OCI-M2 (cell line): ENCODE data around the gene GGA2.
"Not testable (repeated sequence)": the region's sequence is repeated elsewhere in the genome, so short reads cannot be mapped to it uniquely, and the experiment has no call there.

ENCODE experiments used
- DNase-seq: peaks from one replicate; lab custom pipeline; 2025; ENCODE audit not compliant: unreplicated experiment; lab: John Stamatoyannopoulos, UW

The GGA2 gene

GRCh38 chr16:23510164-23510914 lies at the start of gene GGA2:
Gene GGA2 (minus strand): TSS chr16:23510494. CDS start chr16:23510411, 83 bp downstream.
- DNase-seq, result peak; percentile 14

- DNase-seq, result no peak
Measured at GRCh38 chr16:23557779-23558702, 47.7 kb upstream of the GGA2 start.

- peak; percentile 81 for DNase-seq
Measured at GRCh38 chr16:23556881-23557778, 46.8 kb upstream of the GGA2 start, which contains the start of the genes EARS2 and UBFD1. Gene EARS2 (minus strand): TSS chr16:23557350. CDS start chr16:23557343, 7 bp downstream. Gene UBFD1 (plus strand): TSS chr16:23557727. CDS start chr16:23557743, 16 bp downstream.

GRCh38 chr16:23554536-23554935 lies 44.2 kb upstream of the GGA2 start:
- no peak for DNase-seq

DNA sequence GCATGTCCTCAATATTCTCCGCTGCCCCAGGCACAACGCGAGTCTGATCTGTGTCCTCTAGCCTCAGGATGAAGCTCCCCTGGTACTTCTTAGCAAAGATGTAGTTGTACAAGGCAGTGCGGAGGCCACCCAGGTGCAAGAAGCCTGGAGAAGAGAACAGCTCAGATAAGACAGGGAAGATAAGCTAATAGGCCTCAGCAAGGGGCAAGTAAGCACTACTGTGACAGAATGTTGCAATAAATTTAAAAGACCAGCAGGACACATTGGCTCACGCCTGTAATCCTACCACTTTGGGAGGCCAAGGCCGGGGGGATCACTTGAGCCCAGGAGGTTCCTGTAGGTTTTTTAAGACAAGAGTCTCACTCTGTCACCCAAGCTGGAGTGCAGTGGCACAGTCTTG lies 41.9 kb upstream of the GGA2 start:
- no peak for DNase-seq

DNA sequence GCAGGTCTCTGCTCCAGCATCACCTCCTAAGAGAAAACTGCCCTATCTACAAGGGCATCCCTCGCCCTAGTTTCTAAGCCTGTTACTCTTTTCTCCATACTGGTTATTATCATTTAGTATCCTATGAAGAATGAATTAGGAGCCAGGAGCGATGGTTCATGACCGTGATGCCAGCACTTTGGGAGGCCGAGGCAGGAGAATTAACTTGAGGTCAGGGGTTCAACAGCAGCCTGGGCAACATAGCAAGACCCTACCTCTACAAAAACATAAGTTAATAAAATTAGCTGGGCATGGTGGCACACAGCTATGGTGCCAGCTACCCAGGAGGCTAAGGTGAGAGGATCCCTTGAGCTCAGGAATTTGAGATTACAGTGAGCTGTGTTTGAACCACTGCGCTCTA lies 39.6 kb upstream of the GGA2 start:
- DNase-seq, result no peak

GRCh38 chr16:23544436-23544835 lies 34.1 kb upstream of the GGA2 start:
- DNase-seq, result no peak

GRCh38 chr16:23540817-23541178 lies 30.5 kb upstream of the GGA2 start:
- DNase-seq, result not testable (repeated sequence)

- no peak for DNase-seq
Measured at GRCh38 chr16:23539984-23540816, 29.9 kb upstream of the GGA2 start.

- no peak for DNase-seq
Measured at GRCh38 chr16:23538919-23539278, 28.6 kb upstream of the GGA2 start.

- DNase-seq, result no peak
Measured at GRCh38 chr16:23537390-23537789, 27.1 kb upstream of the GGA2 start.

DNA sequence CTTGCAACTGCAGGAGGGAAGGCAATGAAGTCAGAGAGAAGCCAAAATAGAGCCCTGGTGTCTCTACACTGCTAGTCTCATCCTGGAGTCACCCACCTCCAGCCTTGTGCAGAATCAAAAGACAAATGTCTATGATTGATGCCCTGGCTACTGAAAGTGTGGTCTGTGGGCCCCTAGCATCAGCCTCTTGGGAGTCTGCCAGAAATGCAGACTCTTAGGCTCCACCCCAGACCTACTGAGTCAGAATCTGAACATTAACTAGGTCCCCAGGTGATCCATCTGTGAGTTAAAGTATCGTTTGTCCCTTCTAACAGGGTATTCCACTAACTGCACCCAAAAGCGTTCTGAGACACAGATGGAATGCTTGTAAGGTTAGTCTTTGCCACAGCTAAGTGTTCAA lies 25.6 kb upstream of the GGA2 start:
- DNase-seq, result no peak

- DNase-seq, result no peak
Measured at GRCh38 chr16:23534868-23535860, 24.9 kb upstream of the GGA2 start.

GRCh38 chr16:23532448-23532847 lies 22.2 kb upstream of the GGA2 start:
- no peak for DNase-seq

DNA sequence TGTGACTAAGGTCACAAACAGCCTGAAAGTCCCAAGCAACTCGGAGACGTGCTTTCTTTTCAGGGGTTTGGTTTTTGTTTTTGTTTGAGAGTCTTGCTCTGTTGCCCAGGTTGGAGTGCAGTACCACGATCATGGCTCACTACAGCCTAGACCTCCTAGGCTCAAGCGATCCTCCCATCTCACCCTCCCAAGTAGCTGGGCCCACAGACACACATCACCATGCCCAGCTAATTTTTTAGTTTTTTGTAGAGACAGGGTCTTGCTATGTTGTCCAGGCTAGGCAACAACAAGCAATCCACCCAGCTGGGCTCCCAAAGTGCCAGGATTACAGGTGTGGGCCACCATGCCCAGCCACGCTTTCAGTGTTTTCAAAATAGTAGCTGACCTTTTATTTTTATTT lies 19.8 kb upstream of the GGA2 start:
- no peak for DNase-seq

DNA sequence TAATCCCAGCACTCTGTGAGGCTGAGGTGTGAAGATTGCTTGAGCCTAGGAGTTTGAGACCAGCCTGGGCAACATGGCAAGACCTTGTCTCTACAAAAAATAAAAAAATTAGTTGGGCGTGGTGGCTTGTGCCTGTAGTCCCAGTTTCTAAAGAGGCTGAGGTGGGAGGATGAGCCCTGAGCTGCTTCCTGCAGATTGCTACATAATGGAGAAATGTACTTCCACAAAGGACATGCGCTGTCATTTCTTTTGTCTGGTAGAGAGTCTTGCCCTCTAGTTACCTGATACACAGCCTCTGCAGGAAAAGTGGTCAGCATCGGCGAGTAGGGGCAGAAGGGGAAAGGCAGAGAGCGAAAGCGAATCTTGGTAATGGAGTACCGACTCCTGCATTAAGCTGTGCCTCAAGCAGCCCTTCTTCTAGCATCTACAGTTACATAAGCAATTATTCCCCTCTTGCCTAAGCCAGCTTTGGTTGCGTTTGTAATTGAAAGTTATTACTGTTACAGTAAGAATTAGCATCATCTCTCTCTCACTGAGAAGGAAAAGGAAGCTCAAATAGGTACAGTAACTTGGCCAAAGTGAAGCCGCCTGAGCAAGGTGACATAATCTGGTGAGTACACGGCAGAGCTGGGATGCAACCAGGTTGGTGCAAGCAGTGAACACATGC lies 18.5 kb upstream of the GGA2 start:
- DNase-seq, result no peak

- no peak for DNase-seq
Measured at GRCh38 chr16:23527961-23528643, 17.8 kb upstream of the GGA2 start.

- no peak for DNase-seq
Measured at GRCh38 chr16:23524886-23525285, 14.6 kb upstream of the GGA2 start.
